AG04449 (cell line): ENCODE measurements around the gene LAMP1.
"Not testable (repeated sequence)": the region's sequence is repeated elsewhere in the genome, so short reads cannot be mapped to it uniquely, and the experiment has no call there.

Source experiments
- CTCF ChIA-PET: fragments of 350-600 bp; formaldehyde crosslinking; extraction: SDS; loops from one replicate; lab custom pipeline; 2021; ENCODE audit warnings: antibody characterized with exemption; lab: Yijun Ruan, JAX
- POLR2A ChIA-PET: fragments of 400-600, 350-600 bp; formaldehyde crosslinking; extraction: SDS; loops from one replicate; lab custom pipeline; 2020; ENCODE audit warnings: antibody characterized with exemption, inconsistent platforms; lab: Yijun Ruan, JAX
- DNase-seq: peaks from one replicate; pipeline ENCODE4 v3.0.0-alpha.2; 2010; ENCODE audit warnings: low read depth, low spot score
- H3K4me3 ChIP-seq: 2 replicates; pipeline ENCODE4 v1.5.1; 2011; ENCODE audit warnings: low read depth, mild to moderate bottlenecking, control low read depth, low read length
- CTCF ChIP-seq: IDR thresholded peaks from one replicate; pipeline ENCODE4 v1.5.1; 2011; ENCODE audit warnings: mild to moderate bottlenecking, moderate library complexity, low read length, control low read depth, inconsistent platforms; ENCODE audit not compliant: insufficient read depth; ENCODE audit errors: missing control alignments

Gene LAMP1

DNA sequence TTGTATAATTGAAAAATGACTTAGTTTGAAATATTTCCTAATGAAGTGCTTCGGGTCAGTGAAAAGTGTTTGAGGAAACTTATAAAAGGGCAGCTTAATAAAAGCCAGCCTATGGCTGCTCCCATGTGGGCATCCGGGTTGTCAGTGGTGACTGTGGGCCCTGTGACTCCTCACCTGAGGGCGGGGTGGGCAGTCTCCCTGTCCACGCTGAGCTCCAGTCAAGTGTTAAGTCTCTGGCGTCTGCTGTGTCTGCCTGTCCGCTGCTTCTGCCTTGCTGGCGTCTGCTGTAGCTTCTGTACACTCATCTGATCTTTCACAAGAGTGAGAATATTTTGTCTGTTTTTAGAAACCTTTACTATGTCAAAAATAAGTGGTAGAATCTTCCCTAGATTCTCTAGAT is 7.1 kb downstream of the LAMP1 start:
- TF ChIP-seq CTCF = no peak
- ChIA-PET CTCF (no interaction called here), POLR2A (no interaction called here)
- no peak overlapping the region for H3K4me3 ChIP-seq
- no peak for DNase-seq

GRCh38 chr13:113305208-113305607 is 8.2 kb downstream of the LAMP1 start:
- H3K4me3 ChIP-seq = no peak overlapping the region
- no peak for DNase-seq
- TF ChIP-seq CTCF = no peak
- CTCF ChIA-PET = no interaction called here
- POLR2A ChIA-PET = no interaction called here

- H3K4me3 ChIP-seq = no peak overlapping the region
- TF ChIP-seq CTCF = no peak
- ChIA-PET POLR2A (no interaction called here), CTCF (no interaction called here)
- no peak for DNase-seq
Observed at GRCh38 chr13:113307491-113307890, 10.5 kb downstream of the LAMP1 start.

GRCh38 chr13:113309473-113309872 is 12.4 kb downstream of the LAMP1 start:
- no peak for TF ChIP-seq CTCF
- DNase-seq = no peak
- H3K4me3 ChIP-seq = no peak overlapping the region
- POLR2A ChIA-PET = no interaction called here
- CTCF ChIA-PET = no interaction called here

GRCh38 chr13:113314112-113314511 is 17.1 kb downstream of the LAMP1 start:
- CTCF ChIA-PET, H3K4me3 ChIP-seq, POLR2A ChIA-PET, DNase-seq: not testable (repeated sequence)

DNA sequence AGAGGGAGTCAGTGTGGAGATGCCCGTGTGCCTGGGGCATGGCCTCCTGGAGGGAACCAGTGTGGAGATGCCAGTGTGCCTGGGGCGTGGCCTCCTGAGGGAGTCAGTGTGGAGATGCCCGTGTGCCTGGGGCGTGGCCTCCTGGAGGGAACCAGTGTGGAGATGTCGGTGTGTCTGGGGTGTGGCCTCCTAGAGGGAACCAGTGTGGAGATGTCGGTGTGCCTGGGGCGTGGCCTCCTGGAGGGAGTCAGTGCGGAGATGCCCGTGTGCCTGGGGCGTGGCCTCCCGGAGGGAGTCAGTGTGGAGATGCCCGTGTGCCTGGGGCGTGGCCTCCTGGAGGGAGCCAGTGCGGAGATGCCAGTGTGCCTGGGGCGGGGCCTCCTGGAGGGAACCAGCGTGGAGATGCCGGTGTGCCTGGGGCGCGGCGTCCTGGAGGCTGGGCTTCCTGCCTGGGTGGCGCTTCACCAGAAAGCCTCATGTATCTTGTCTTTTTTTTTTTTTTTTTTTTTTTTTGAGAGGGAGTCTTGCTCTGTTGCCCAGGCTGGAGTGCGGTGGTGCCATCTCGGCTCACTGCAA is 17.9 kb downstream of the LAMP1 start:
- CTCF ChIA-PET, POLR2A ChIA-PET, DNase-seq, H3K4me3 ChIP-seq: not testable (repeated sequence)

DNA sequence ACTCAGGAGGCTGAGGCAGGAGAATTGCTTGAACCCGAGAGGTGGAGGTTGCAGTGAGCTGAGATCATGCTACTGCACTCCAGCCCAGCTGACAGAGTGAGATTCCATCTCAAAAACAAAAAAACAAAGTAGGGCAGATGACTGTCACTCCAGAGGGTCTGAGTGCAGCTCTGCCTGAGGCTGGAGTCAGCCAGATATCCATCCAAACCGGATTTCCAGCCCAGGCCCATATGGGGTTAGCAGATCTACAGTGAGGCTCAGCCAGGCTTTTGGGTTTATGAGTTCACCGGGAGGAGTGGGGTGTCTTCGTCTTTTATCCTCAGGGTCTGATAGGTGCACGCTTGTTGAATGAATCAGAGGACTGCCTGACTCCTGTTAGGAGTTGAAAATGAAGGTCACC is 19.0 kb downstream of the LAMP1 start:
- no peak for DNase-seq
- POLR2A ChIA-PET = no interaction called here
- H3K4me3 ChIP-seq = no peak overlapping the region
- CTCF ChIA-PET = no interaction called here
- TF ChIP-seq CTCF = no peak
